WTC11 (cell line): ENCODE measurements around the gene SH3RF2. TPM values are rescaled to one million over a fixed set of nuclear protein-coding genes. Genes with fewer than 3 reads are reported as not detected.

Experiments
- ATAC-seq: fragments of 200-7000 bp; cut with Tn5 transposase; 2 replicates; pipeline ENCODE4 v1.10.0; 2021; ENCODE audit warnings: mild to moderate bottlenecking, moderate library complexity
- CTCF ChIA-PET: fragments of 300-600 bp; sonication (Branson Sonifier 250); formaldehyde crosslinking; loops from one replicate; lab custom pipeline; 2021; ENCODE audit warnings: antibody characterized with exemption; lab: Charles Lee
- POLR2A ChIA-PET: fragments of 350-600 bp; sonication (Branson Sonifier 250); formaldehyde crosslinking; loops from one replicate; lab custom pipeline; 2021; ENCODE audit warnings: antibody characterized with exemption; lab: Charles Lee
- DNase-seq: peaks from one replicate; pipeline ENCODE4 v3.0.0; 2021; ENCODE audit warnings: low spot score
- H3K27ac Mint-ChIP-seq: 2 replicates; pipeline ENCODE4 v1.8.0; 2021; ENCODE audit warnings: mixed read lengths
- H3K27me3 Mint-ChIP-seq: 2 replicates; pipeline ENCODE4 v1.8.0; 2021; ENCODE audit warnings: low read depth, mild to moderate bottlenecking, moderate library complexity, mixed read lengths
- H3K36me3 Mint-ChIP-seq: 2 replicates; pipeline ENCODE4 v1.8.0; 2021; ENCODE audit warnings: mixed read lengths
- H3K4me1 Mint-ChIP-seq: 2 replicates; pipeline ENCODE4 v1.8.0; 2022; ENCODE audit warnings: mixed read lengths
- H3K4me3 Mint-ChIP-seq: 2 replicates; pipeline ENCODE4 v1.8.0; 2021; ENCODE audit warnings: mild to moderate bottlenecking, moderate library complexity, mixed read lengths
- H3K9me3 Mint-ChIP-seq: 2 replicates; pipeline ENCODE4 v1.8.0; 2021; ENCODE audit warnings: mixed read lengths
- ATF3 ChIP-seq: sonication (generic); formaldehyde crosslinking; conservative IDR thresholded peaks from 2 replicates; pipeline ENCODE4 v1.8.1; 2022; ENCODE audit warnings: mild to moderate bottlenecking, missing genetic modification reagents
- ATF6 ChIP-seq: sonication (generic); formaldehyde crosslinking; IDR thresholded peaks from 2 replicates; pipeline ENCODE4 v1.8.1; 2023; ENCODE audit warnings: mild to moderate bottlenecking, missing genetic modification reagents
- CTCF ChIP-seq: fragments of 200-600 bp; IDR thresholded peaks from 2 replicates; pipeline ENCODE4 v1.8.0; 2022; ENCODE audit warnings: antibody characterized with exemption
- E2F1 ChIP-seq: sonication (generic); formaldehyde crosslinking; IDR thresholded peaks from 2 replicates; pipeline ENCODE4 v1.8.0; 2022; ENCODE audit warnings: mild to moderate bottlenecking, missing genetic modification reagents
- E2F4 ChIP-seq: sonication (generic); formaldehyde crosslinking; IDR thresholded peaks from 2 replicates; pipeline ENCODE4 v1.8.1; 2022; ENCODE audit warnings: low read depth, mild to moderate bottlenecking, moderate library complexity, missing genetic modification reagents, borderline replicate concordance
- ESRRA ChIP-seq: sonication (generic); formaldehyde crosslinking; IDR thresholded peaks from 2 replicates; pipeline ENCODE4 v1.8.1; 2022; ENCODE audit warnings: mild to moderate bottlenecking, missing genetic modification reagents, borderline replicate concordance
- FOXJ3 ChIP-seq: sonication (generic); formaldehyde crosslinking; IDR thresholded peaks from 2 replicates; pipeline ENCODE4 v1.9.0; 2021; ENCODE audit warnings: missing genetic modification reagents, mild to moderate bottlenecking, borderline replicate concordance
- IRF2 ChIP-seq: sonication (generic); formaldehyde crosslinking; IDR thresholded peaks from 2 replicates; pipeline ENCODE4 v1.8.0; 2022; ENCODE audit warnings: low read depth, missing genetic modification reagents, borderline replicate concordance
- MXD4 ChIP-seq: fragments of 250-450 bp; sonication (Bioruptor Pico); IDR thresholded peaks from 2 replicates; pipeline ENCODE4 v1.8.0; 2021; ENCODE audit warnings: mild to moderate bottlenecking, moderate library complexity, borderline replicate concordance
- NFATC4 ChIP-seq: fragments of 250-450 bp; sonication (Bioruptor Pico); IDR thresholded peaks from 2 replicates; pipeline ENCODE4 v1.9.0; 2021; ENCODE audit warnings: mild to moderate bottlenecking
- NFYB ChIP-seq: sonication (generic); formaldehyde crosslinking; conservative IDR thresholded peaks from 2 replicates; pipeline ENCODE4 v1.8.0; 2022; ENCODE audit warnings: low read depth, missing genetic modification reagents
- TEAD4 ChIP-seq: sonication (generic); formaldehyde crosslinking; IDR thresholded peaks from 2 replicates; pipeline ENCODE4 v1.8.0; 2022; ENCODE audit warnings: mild to moderate bottlenecking, missing genetic modification reagents
- USF1 ChIP-seq: sonication (generic); formaldehyde crosslinking; IDR thresholded peaks from 2 replicates; pipeline ENCODE4 v1.8.0; 2022; ENCODE audit warnings: mild to moderate bottlenecking, missing genetic modification reagents
- ZMAT4 ChIP-seq: fragments of 250-450 bp; sonication (Bioruptor Pico); IDR thresholded peaks from 2 replicates; pipeline ENCODE4 v1.9.0; 2021; ENCODE audit warnings: mild to moderate bottlenecking
- ZNF121 ChIP-seq: sonication (generic); formaldehyde crosslinking; IDR thresholded peaks from 2 replicates; pipeline ENCODE4 v1.8.0; 2023; ENCODE audit warnings: missing genetic modification reagents
- ZNF232 ChIP-seq: sonication (generic); formaldehyde crosslinking; IDR thresholded peaks from 2 replicates; pipeline ENCODE4 v1.8.0; 2022; ENCODE audit warnings: mild to moderate bottlenecking, missing genetic modification reagents
- ZNF281 ChIP-seq: sonication (generic); formaldehyde crosslinking; IDR thresholded peaks from 2 replicates; pipeline ENCODE4 v1.8.0; 2023; ENCODE audit warnings: mild to moderate bottlenecking, missing genetic modification reagents
- ZNF423 ChIP-seq: fragments of 250-450 bp; sonication (Bioruptor Pico); IDR thresholded peaks from 2 replicates; pipeline ENCODE4 v2.1.2; 2022; ENCODE audit warnings: mild to moderate bottlenecking, moderate library complexity
- ZNF425 ChIP-seq: fragments of 250-450 bp; sonication (Bioruptor Pico); conservative IDR thresholded peaks from 2 replicates; pipeline ENCODE4 v1.9.0; 2021; ENCODE audit warnings: mild to moderate bottlenecking
- total RNA-seq: library from RNA; stranded (reverse); gene quantifications from 3 replicates; pipeline ENCODE4 v1.2.3, GENCODE V29; 2021

Gene SH3RF2
- total RNA-seq, 1 experiment from 2014 or later = 0.83 TPM

- no peak overlapping the region for H3K27ac Mint-ChIP-seq
- H3K9me3 Mint-ChIP-seq = 0 out of 2 replicates have a peak, but pooled peaks cover 3% of the 10 kb centered on the region
- H3K36me3 Mint-ChIP-seq = no peaks in the 10 kb centered on the region
- ATAC-seq (no peak), DNase-seq (no peak)
- TF ChIP-seq E2F4 (CRISPR knock-in tag) (no peak), USF1 (CRISPR knock-in tag) (no peak), ZMAT4 (no peak), ESRRA (CRISPR knock-in tag) (no peak), ZNF425 (CRISPR knock-in tag) (no peak)
- no peak overlapping the region for H3K4me3 Mint-ChIP-seq
- ChIA-PET CTCF (no interaction called here), POLR2A (no interaction called here)
- H3K27me3 Mint-ChIP-seq = peaks cover 25% of the 10 kb centered on the region
- H3K4me1 Mint-ChIP-seq = peaks cover 33% of the 10 kb centered on the region
Measured at GRCh38 chr5:146081556-146081955, 145.2 kb downstream of the SH3RF2 start.

- no peak for ATAC-seq
- TF ChIP-seq FOXJ3 (CRISPR knock-in tag) = no peak
- TF ChIP-seq ZNF232 (CRISPR knock-in tag) = no peak
- TF ChIP-seq ZNF121 (CRISPR knock-in tag) = no peak
- TF ChIP-seq ATF6 = no peak
- TF ChIP-seq NFATC4 (CRISPR knock-in tag) = no peak
- TF ChIP-seq NFYB (CRISPR knock-in tag) = no peak
- TF ChIP-seq MXD4 (CRISPR knock-in tag) = no peak
- no peak for TF ChIP-seq ZNF281 (CRISPR knock-in tag)
- no peak for TF ChIP-seq E2F4 (CRISPR knock-in tag)
- no peak for TF ChIP-seq CTCF
- no peak for TF ChIP-seq ZNF423 (CRISPR knock-in tag)
- TF ChIP-seq IRF2 = no peak
- TF ChIP-seq TEAD4 (CRISPR knock-in tag) = no peak
- TF ChIP-seq E2F1 (CRISPR knock-in tag) = no peak
- TF ChIP-seq ATF3 (CRISPR knock-in tag) = no peak
Measured at GRCh38 chr5:146082798-146083197, 146.4 kb downstream of the SH3RF2 start.

More at GRCh38 chr5:146082798-146083197, 146.4 kb downstream of the SH3RF2 start:
- Mint-ChIP-seq H3K27me3 (peaks cover 14% of the 10 kb centered on the region), H3K27ac (no peak overlapping the region), H3K9me3 (0 out of 2 replicates have a peak, but pooled peaks cover 3% of the 10 kb centered on the region), H3K4me1 (peaks cover 24% of the 10 kb centered on the region), H3K36me3 (no peaks in the 10 kb centered on the region), H3K4me3 (no peak overlapping the region)
- POLR2A ChIA-PET = no interaction called here
- DNase-seq = no peak
- CTCF ChIA-PET = no interaction called here
